Fibroblast of lung (primary cell): Measurements from ENCODE around the gene FRMD1. TPM values are rescaled to one million over a fixed set of nuclear protein-coding genes. Genes with fewer than 3 reads are reported as not detected.

Experiments
- DNase-seq, 2 donors: peaks; one replicate each; pipeline versions ENCODE4 v3.0.0 to v3.0.0-alpha.2; 2010; ENCODE audit warnings: low read depth in 2 of 2
- H2AFZ ChIP-seq: 2 replicates; pipeline ENCODE4 v1.5.1; 2012; ENCODE audit warnings: low read length, control low read depth, inconsistent platforms
- H3K27ac ChIP-seq: 2 replicates; pipeline ENCODE4 v1.5.1; 2011; ENCODE audit warnings: low read length, control low read depth; ENCODE audit not compliant: insufficient read depth
- H3K27me3 ChIP-seq: 2 replicates; pipeline ENCODE4 v1.5.1; 2011; ENCODE audit warnings: mild to moderate bottlenecking, low read length; ENCODE audit not compliant: control insufficient read depth, insufficient read depth
- H3K36me3 ChIP-seq: 2 replicates; pipeline ENCODE4 v1.5.1; 2011; ENCODE audit warnings: low read length; ENCODE audit not compliant: control insufficient read depth, insufficient read depth
- H3K4me1 ChIP-seq: 2 replicates; pipeline ENCODE4 v1.5.1; 2011; ENCODE audit warnings: low read length; ENCODE audit not compliant: control insufficient read depth, insufficient read depth; ENCODE audit errors: extremely low read depth
- H3K4me2 ChIP-seq: 2 replicates; pipeline ENCODE4 v1.5.1; 2011; ENCODE audit warnings: low read length, control low read depth; ENCODE audit not compliant: insufficient read depth; ENCODE audit errors: extremely low read depth
- H3K4me3 ChIP-seq, 4 experiments: fragments of 200-600 bp in 1 of 4; sonication (generic) in 1 of 4; replicated peaks in 1 of 4; 2 replicates each; pipeline ENCODE4 v1.5.1; 2011 to 2016; ENCODE audit warnings: low read length in 4 of 4, low read depth in 3 of 4, mild to moderate bottlenecking in 3 of 4, control low read depth in 2 of 4, inconsistent platforms in 1 of 4, mixed read lengths in 1 of 4; ENCODE audit not compliant: insufficient read depth in 1 of 4; ENCODE audit errors: control extremely low read depth in 1 of 4
- H3K79me2 ChIP-seq: 2 replicates; pipeline ENCODE4 v1.5.1; 2012; ENCODE audit warnings: mild to moderate bottlenecking, low read length, inconsistent platforms; ENCODE audit not compliant: control insufficient read depth, insufficient read depth
- H3K9ac ChIP-seq: 2 replicates; pipeline ENCODE4 v1.5.1; 2011; ENCODE audit warnings: mild to moderate bottlenecking, low read length, control low read depth; ENCODE audit not compliant: insufficient read depth
- H3K9me3 ChIP-seq: 2 replicates; pipeline ENCODE4 v1.5.1; 2012; ENCODE audit warnings: low read depth, low read length; ENCODE audit not compliant: control insufficient read depth, insufficient read depth
- H4K20me1 ChIP-seq: 2 replicates; pipeline ENCODE4 v1.5.1; 2011; ENCODE audit warnings: low read length; ENCODE audit not compliant: control insufficient read depth, insufficient read depth; ENCODE audit errors: extremely low read depth
- EZH2 ChIP-seq: IDR thresholded peaks from 2 replicates; pipeline ENCODE4 v1.5.1; 2012; ENCODE audit warnings: low read length, control low read depth, mild to moderate bottlenecking; ENCODE audit errors: missing control alignments
- polyA plus RNA-seq, 2 donors: library from polyadenylated mRNA; depleted of rRNA in 1 of 2; stranded (reverse) in 1 of 2; unstranded in 1 of 2; fragments of >200 nt; gene quantifications; 2 replicates each; pipeline ENCODE4 v1.2.1, GENCODE V29; 2011 to 2012; ENCODE audit warnings: missing spikeins in 1 of 2
- total RNA-seq: library from RNA; depleted of rRNA; stranded (reverse); fragments of >200 nt; gene quantifications from 2 replicates; pipeline ENCODE4 v1.2.1, GENCODE V29; 2014
- TF ChIP-seq, protein P1 (sequence below), 2 donors: IDR thresholded peaks in 1 of 2; conservative IDR thresholded peaks in 1 of 2; 1 replicate in 1 of 2; 2 replicates in 1 of 2; pipeline ENCODE4 v1.5.1; 2011 to 2012; ENCODE audit warnings: low read length in 2 of 2, control low read depth in 1 of 2, inconsistent platforms in 1 of 2, low read depth in 1 of 2, mild to moderate bottlenecking in 1 of 2

Gene FRMD1
- total and polyA plus RNA-seq, 2 donors (not counting 1 experiment from before 2014, with no cell fraction given): not detected

DNA sequence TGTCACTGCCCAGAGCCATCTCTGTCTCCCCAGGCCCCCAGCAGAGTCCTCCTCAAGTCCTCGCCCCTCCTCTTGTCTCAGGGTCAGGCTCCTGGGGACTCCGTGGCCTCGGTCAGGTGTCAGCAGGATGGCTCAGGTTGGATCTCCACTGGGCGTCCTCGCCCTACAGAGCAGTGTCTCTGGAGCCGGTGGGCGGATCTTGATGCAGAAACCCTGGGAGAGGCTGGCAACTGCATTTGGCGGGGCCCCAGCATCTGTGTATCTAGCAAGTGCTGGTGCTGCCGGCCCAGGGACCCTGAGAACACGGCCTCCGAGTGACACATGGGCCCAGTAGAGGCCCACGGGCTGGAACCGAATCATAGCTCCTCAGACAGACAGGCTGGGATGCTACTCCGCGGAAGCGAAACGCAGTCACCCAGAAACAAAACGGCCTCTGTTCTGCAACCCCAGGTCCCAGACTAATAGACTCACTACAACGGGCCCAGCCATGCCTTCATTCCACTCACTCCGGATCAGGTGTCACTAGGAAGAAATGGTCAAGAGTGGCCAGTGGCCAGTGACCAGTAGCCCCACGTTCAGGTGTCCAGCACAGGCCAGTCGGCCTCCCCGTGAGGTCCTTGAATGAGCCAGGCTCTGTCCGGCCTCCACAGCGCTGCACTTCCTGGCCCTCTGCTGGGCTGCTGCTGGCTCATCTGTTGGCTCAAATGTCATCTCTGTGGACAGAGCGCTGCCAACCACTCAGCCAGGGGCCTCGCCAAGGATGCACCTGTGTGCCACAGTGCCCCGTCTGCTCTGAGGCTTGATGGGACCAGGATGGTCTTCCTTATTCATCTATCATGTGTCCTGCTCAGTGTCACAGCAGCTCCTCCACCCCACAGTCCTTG is 12.6 kb upstream of the FRMD1 start:
- Histone ChIP-seq H2AFZ (no peak overlapping the region), H3K9me3 (no peaks in the 10 kb centered on the region), H3K9ac (no peak overlapping the region), H3K36me3 (no peaks in the 10 kb centered on the region), H3K4me3 (no peak overlapping the region), H4K20me1 (no peaks in the 10 kb centered on the region), H3K27me3 (no peaks in the 10 kb centered on the region), H3K79me2 (no peaks in the 10 kb centered on the region), H3K4me2 (no peak overlapping the region), H3K27ac (no peak overlapping the region), H3K4me1 (no peaks in the 10 kb centered on the region)
- DNase-seq: no peak
- TF ChIP-seq EZH2: no peak
- TF ChIP-seq, protein P1, sequence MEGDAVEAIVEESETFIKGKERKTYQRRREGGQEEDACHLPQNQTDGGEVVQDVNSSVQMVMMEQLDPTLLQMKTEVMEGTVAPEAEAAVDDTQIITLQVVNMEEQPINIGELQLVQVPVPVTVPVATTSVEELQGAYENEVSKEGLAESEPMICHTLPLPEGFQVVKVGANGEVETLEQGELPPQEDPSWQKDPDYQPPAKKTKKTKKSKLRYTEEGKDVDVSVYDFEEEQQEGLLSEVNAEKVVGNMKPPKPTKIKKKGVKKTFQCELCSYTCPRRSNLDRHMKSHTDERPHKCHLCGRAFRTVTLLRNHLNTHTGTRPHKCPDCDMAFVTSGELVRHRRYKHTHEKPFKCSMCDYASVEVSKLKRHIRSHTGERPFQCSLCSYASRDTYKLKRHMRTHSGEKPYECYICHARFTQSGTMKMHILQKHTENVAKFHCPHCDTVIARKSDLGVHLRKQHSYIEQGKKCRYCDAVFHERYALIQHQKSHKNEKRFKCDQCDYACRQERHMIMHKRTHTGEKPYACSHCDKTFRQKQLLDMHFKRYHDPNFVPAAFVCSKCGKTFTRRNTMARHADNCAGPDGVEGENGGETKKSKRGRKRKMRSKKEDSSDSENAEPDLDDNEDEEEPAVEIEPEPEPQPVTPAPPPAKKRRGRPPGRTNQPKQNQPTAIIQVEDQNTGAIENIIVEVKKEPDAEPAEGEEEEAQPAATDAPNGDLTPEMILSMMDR (conservative IDR thresholded peaks at IDR 0.05 in 1 of 2, IDR thresholded peaks at IDR 0.05 in 1 of 2; ENCODE audit: low read depth in 1 of 2, low read length in 2 of 2): no peak

- H3K36me3 ChIP-seq: no peaks in the 10 kb centered on the region
- no peak overlapping the region for H3K4me2 ChIP-seq
- DNase-seq: no peak
- H3K4me3 ChIP-seq: no peak overlapping the region
- H4K20me1 ChIP-seq: no peaks in the 10 kb centered on the region
- no peaks in the 10 kb centered on the region for H3K9me3 ChIP-seq
- H3K27ac ChIP-seq: no peak overlapping the region
- no peaks in the 10 kb centered on the region for H3K27me3 ChIP-seq
- no peak overlapping the region for H2AFZ ChIP-seq
- H3K4me1 ChIP-seq: no peaks in the 10 kb centered on the region
- no peaks in the 10 kb centered on the region for H3K79me2 ChIP-seq
- TF ChIP-seq, protein P1 (conservative IDR thresholded peaks at IDR 0.05 in 1 of 2, IDR thresholded peaks at IDR 0.05 in 1 of 2; ENCODE audit: low read depth in 1 of 2, low read length in 2 of 2): no peak
- no peak for TF ChIP-seq EZH2
- no peak overlapping the region for H3K9ac ChIP-seq
Measured at GRCh38 chr6:168090706-168091105, 11.7 kb upstream of the FRMD1 start.

- Histone ChIP-seq H2AFZ (no peak overlapping the region), H3K27ac (no peak overlapping the region), H3K9me3 (no peaks in the 10 kb centered on the region), H3K4me3 (no peak overlapping the region), H3K36me3 (no peaks in the 10 kb centered on the region), H3K4me2 (no peak overlapping the region), H3K27me3 (no peaks in the 10 kb centered on the region), H3K79me2 (no peaks in the 10 kb centered on the region), H3K4me1 (no peaks in the 10 kb centered on the region), H4K20me1 (no peaks in the 10 kb centered on the region), H3K9ac (no peak overlapping the region)
- TF ChIP-seq, protein P1 (conservative IDR thresholded peaks at IDR 0.05 in 1 of 2, IDR thresholded peaks at IDR 0.05 in 1 of 2; ENCODE audit: low read depth in 1 of 2, low read length in 2 of 2): no peak
- no peak for TF ChIP-seq EZH2
- no peak for DNase-seq
Measured at GRCh38 chr6:168090064-168090690, 11.2 kb upstream of the FRMD1 start.
